ENCODE measurements around the gene DEGS2. TPM values are rescaled to one million over a fixed set of nuclear protein-coding genes. Genes with fewer than 3 reads are reported as not detected.

The DEGS2 gene
- polyA plus RNA-seq, 2 of the 4 experiments (the other 2 are of a cell fraction): 0.93 to 2.3 TPM

DNA sequence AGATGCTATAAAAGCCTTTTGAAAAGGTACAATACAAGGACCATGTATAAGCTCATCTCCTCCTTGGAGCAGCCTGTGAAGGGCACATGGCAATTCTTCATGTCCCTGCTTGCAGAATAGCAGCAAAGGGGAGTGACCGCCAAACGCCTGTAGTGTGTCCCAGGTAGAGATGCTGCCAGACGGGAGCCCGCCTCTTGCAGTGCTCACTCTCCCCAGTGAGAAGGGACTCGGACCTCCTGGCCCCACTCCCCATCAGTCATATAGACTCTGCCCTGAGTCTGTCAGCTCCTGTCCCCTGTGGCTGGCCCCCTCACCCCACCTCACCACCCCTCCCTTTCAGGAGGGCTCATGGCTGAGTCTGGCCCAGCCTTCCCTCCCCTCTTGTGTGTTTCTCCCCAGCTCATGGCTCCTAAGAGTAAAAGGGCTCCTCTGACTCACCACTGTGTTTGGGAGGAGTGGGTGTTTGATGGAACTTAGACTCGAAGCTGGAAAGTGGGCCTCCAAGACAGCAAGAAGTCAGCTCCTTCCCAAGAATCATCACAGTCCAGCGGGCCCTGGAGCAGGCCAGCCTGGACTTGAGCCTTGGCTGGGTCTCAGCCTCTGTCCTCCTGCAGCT, 40.9 kb downstream of the DEGS2 start (continued):
- TF ChIP-seq NPAS2 (CRISPR knock-in tag; IDR thresholded peaks at IDR 0.05; ENCODE audit: borderline replicate concordance) (no peak), FOXS1 (CRISPR knock-in tag; IDR thresholded peaks at IDR 0.05) (no peak), NR3C1 (IDR thresholded peaks at IDR 0.05) (no peak), EP300 (IDR thresholded peaks at IDR 0.05) (no peak), SREBF2 (IDR thresholded peaks at IDR 0.05) (no peak)

DNA sequence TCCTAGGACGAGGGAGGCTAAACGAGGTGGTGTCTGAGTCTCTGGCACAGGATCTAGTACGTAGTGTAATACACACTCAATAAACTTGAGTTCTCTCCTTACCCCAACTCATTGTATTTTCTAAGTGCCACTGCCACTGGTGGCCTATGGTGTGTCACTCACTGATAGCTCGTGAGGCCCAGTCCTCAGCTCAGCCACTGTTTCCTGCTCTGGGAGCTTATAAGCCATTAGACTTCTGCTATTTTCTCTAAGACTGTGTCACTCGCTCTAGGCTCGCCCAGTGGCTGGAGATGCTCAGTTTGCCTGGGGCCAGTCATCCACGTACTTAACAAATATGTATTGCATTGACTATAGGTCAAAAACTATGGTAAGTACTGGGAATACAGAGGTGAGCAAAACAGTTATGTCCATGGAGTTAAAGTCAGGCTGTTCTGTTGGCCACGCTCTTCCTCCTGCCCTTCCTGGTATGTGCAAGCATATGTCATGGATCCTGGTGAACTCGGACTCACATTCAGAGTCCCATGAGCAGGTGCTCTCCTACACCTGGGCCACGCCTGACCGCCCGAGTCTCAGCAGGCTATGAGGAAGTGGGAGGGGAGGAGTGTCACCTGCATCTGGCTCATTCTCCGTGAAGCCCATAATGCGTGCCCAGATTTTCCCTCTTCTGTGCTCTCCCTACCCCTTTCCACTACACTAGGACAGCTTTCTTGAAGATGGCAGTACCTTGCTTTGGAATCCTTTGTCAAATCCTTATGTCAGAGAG, 41.6 kb downstream of the DEGS2 start:
- no peaks in the 10 kb centered on the region for H3K4me1 ChIP-seq
- H3K4me3 ChIP-seq: no peak overlapping the region
- H3K4me2 ChIP-seq: no peak overlapping the region
- 96% methylated on average over 14 of the region's 14 CpGs for WGBS (ENCODE audit: missing lambda C conversion rate)
- DNase-seq (ENCODE audit: low read depth in 1 of 2, low spot score in 1 of 2) (no peak), FAIRE-seq (no peak), ATAC-seq (no peak)
- H3K9me3 ChIP-seq: no peaks in the 10 kb centered on the region
- ChIA-PET CTCF (interaction anchor here (1.1 to 7.2 kb wide), 7 partner anchors 9 to 136 kb away, joined by 3 to 72 read pairs (median 4); no protein-coding TSS in a partner anchor), POLR2A (no interaction called here)
- TF ChIP-seq KDM1A (IDR thresholded peaks at IDR 0.05; ENCODE audit: low read depth) (no peak), CEBPB (IDR thresholded peaks at IDR 0.05) (no peak), RCOR1 (IDR thresholded peaks at IDR 0.05; ENCODE audit: low read depth, low read length) (no peak), HOXB5 (CRISPR knock-in tag; IDR thresholded peaks at IDR 0.05) (no peak), RARB (CRISPR knock-in tag; IDR thresholded peaks at IDR 0.05) (no peak), CBX2 (IDR thresholded peaks at IDR 0.05; ENCODE audit: borderline replicate concordance, low read depth) (no peak), EHF (CRISPR knock-in tag; IDR thresholded peaks at IDR 0.05) (no peak), BHLHE40 (IDR thresholded peaks at IDR 0.05; ENCODE audit: low read depth, low read length) (no peak)
- TF ChIP-seq, protein P1, sequence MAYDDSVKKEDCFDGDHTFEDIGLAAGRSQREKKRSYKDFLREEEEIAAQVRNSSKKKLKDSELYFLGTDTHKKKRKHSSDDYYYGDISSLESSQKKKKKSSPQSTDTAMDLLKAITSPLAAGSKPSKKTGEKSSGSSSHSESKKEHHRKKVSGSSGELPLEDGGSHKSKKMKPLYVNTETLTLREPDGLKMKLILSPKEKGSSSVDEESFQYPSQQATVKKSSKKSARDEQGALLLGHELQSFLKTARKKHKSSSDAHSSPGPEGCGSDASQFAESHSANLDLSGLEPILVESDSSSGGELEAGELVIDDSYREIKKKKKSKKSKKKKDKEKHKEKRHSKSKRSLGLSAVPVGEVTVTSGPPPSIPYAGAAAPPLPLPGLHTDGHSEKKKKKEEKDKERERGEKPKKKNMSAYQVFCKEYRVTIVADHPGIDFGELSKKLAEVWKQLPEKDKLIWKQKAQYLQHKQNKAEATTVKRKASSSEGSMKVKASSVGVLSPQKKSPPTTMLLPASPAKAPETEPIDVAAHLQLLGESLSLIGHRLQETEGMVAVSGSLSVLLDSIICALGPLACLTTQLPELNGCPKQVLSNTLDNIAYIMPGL (CRISPR knock-in tag; IDR thresholded peaks at IDR 0.05; ENCODE audit: borderline replicate concordance): no peak
- TF ChIP-seq, protein P2, sequence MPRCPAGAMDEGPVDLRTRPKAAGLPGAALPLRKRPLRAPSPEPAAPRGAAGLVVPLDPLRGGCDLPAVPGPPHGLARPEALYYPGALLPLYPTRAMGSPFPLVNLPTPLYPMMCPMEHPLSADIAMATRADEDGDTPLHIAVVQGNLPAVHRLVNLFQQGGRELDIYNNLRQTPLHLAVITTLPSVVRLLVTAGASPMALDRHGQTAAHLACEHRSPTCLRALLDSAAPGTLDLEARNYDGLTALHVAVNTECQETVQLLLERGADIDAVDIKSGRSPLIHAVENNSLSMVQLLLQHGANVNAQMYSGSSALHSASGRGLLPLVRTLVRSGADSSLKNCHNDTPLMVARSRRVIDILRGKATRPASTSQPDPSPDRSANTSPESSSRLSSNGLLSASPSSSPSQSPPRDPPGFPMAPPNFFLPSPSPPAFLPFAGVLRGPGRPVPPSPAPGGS (IDR thresholded peaks at IDR 0.05): no peak
- no peak overlapping the region for H3K27ac ChIP-seq

DNA sequence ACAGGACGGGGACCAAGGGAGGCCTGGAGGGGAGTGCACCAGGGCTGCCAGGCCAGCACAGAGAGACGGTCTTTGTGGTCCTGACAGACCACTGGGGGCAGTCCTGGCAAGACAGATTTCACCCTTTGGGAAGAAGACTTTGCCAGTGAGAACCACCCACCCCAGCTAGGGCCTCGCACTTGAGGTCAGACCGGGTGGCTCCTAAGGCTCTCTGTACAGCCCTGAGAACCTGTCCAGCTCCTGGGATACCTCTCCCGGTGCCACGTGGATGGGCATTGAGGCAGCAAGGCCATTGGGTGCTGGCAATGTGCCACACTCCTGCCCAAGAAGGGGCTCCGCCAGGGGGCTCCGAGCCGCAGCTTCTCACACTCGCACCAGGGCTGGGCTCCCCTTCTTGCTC, 42.4 kb downstream of the DEGS2 start:
- POLR2A ChIA-PET: no interaction called here
- no peak for TF ChIP-seq ZFP36 (IDR thresholded peaks at IDR 0.05; ENCODE audit: borderline replicate concordance, partially characterized antibody)
- DNase-seq (ENCODE audit: low read depth in 1 of 2, low spot score in 1 of 2): no peak
- H3K4me2 ChIP-seq: no peak overlapping the region
- no peaks in the 10 kb centered on the region for H3K4me1 ChIP-seq
- no peak overlapping the region for H3K27ac ChIP-seq
- no peak for FAIRE-seq
- no peak overlapping the region for H3K4me3 ChIP-seq
- CTCF ChIA-PET: interaction anchor here (1.2 to 7.2 kb wide), 5 partner anchors 10 to 135 kb away, joined by 4 to 72 read pairs (median 5); no protein-coding TSS in a partner anchor
- no peaks in the 10 kb centered on the region for H3K9me3 ChIP-seq
- ATAC-seq: peak in 1 of 2 experiments; percentile 13; a peak in 2 of 6 replicates
- WGBS (ENCODE audit: missing lambda C conversion rate): 86% methylated on average over 10 of the region's 10 CpGs

DNA sequence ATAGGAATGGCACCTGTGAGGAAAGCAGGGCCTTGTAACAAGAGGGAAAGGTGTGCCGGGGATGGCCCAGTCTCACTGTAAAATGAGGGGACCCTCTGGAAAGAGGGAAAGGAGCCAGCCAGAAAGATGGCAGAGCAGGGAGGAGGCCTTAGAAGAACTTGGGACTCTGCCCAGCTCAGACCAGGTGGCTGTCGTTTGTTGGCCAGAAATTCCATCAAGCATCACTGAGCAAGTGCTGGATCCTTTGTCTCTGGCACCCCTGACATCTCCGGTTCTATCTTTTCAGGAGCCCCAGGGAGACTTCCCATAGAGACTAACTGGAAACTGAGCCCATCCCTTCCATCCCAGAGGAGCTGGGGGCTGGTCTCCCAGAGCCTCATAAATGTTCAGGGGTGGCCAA, 43.3 kb downstream of the DEGS2 start:
- POLR2A ChIA-PET: no interaction called here
- Histone ChIP-seq H3K9me3 (no peaks in the 10 kb centered on the region), H3K4me1 (no peaks in the 10 kb centered on the region), H3K4me2 (no peak overlapping the region), H3K27ac (no peak overlapping the region), H3K4me3 (no peak overlapping the region)
- CTCF ChIA-PET: interaction anchor here (1.0 to 7.2 kb wide), 6 partner anchors 9 to 134 kb away, joined by 3 to 72 read pairs (median 9); no protein-coding TSS in a partner anchor
- DNase-seq (ENCODE audit: low read depth in 1 of 2, low spot score in 1 of 2) (no peak), ATAC-seq (no peak), FAIRE-seq (no peak)
- 71% methylated on average over 3 of the region's 3 CpGs for WGBS (ENCODE audit: missing lambda C conversion rate)
- no peak for TF ChIP-seq EHMT2 (IDR thresholded peaks at IDR 0.05; ENCODE audit: low read depth)
- TF ChIP-seq, protein P3, sequence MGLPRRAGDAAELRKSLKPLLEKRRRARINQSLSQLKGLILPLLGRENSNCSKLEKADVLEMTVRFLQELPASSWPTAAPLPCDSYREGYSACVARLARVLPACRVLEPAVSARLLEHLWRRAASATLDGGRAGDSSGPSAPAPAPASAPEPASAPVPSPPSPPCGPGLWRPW (IDR thresholded peaks at IDR 0.05): no peak
- no peak for TF ChIP-seq RAD21 (conservative IDR thresholded peaks at IDR 0.05 in 1 of 2, IDR thresholded peaks at IDR 0.05 in 1 of 2)
- no peak for TF ChIP-seq CHD4 (IDR thresholded peaks at IDR 0.05; ENCODE audit: borderline replicate concordance)
- TF ChIP-seq NFE2L2 (conservative IDR thresholded peaks at IDR 0.05; ENCODE audit: low read length): no peak
- no peak for TF ChIP-seq HOXB5 (CRISPR knock-in tag; IDR thresholded peaks at IDR 0.05)
- TF ChIP-seq, protein P4, sequence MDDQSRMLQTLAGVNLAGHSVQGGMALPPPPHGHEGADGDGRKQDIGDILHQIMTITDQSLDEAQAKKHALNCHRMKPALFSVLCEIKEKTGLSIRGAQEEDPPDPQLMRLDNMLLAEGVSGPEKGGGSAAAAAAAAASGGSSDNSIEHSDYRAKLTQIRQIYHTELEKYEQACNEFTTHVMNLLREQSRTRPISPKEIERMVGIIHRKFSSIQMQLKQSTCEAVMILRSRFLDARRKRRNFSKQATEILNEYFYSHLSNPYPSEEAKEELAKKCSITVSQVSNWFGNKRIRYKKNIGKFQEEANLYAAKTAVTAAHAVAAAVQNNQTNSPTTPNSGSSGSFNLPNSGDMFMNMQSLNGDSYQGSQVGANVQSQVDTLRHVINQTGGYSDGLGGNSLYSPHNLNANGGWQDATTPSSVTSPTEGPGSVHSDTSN (IDR thresholded peaks at IDR 0.05): no peak
- TF ChIP-seq, protein P5, sequence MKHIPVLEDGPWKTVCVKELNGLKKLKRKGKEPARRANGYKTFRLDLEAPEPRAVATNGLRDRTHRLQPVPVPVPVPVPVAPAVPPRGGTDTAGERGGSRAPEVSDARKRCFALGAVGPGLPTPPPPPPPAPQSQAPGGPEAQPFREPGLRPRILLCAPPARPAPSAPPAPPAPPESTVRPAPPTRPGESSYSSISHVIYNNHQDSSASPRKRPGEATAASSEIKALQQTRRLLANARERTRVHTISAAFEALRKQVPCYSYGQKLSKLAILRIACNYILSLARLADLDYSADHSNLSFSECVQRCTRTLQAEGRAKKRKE (CRISPR knock-in tag; IDR thresholded peaks at IDR 0.05; ENCODE audit: low read depth): no peak
- no peak for TF ChIP-seq ZFP36 (IDR thresholded peaks at IDR 0.05; ENCODE audit: borderline replicate concordance, partially characterized antibody)
- TF ChIP-seq, protein P6, sequence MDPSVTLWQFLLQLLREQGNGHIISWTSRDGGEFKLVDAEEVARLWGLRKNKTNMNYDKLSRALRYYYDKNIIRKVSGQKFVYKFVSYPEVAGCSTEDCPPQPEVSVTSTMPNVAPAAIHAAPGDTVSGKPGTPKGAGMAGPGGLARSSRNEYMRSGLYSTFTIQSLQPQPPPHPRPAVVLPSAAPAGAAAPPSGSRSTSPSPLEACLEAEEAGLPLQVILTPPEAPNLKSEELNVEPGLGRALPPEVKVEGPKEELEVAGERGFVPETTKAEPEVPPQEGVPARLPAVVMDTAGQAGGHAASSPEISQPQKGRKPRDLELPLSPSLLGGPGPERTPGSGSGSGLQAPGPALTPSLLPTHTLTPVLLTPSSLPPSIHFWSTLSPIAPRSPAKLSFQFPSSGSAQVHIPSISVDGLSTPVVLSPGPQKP (IDR thresholded peaks at IDR 0.05; ENCODE audit: low read depth, low read length): no peak

Measured in A549 (cell line).